Suprapubic skin (tissue), 4 donors: Measurements from ENCODE around the gene MACC1.

Experiments used
- CTCF ChIP-seq, 2 donors: fragments of 200-600 bp in 1 of 2; fragments of 450-650 bp in 1 of 2; sonication (generic) in 1 of 2; IDR thresholded peaks; one replicate each; pipeline ENCODE4 v1.5.1; 2016 to 2019; ENCODE audit warnings: antibody characterized with exemption in 2 of 2, mild to moderate bottlenecking in 1 of 2, moderate library complexity in 1 of 2
- EP300 ChIP-seq: sonication (generic); formaldehyde crosslinking; IDR thresholded peaks from one replicate; pipeline ENCODE4 v1.6.1; 2017; ENCODE audit warnings: antibody characterized with exemption
- POLR2A ChIP-seq, 2 donors: fragments of 450-650 bp; IDR thresholded peaks; one replicate each; pipeline ENCODE4 v1.6.1; 2017; ENCODE audit warnings: antibody characterized with exemption in 2 of 2, mild to moderate bottlenecking in 2 of 2, moderate library complexity in 2 of 2
- POLR2AphosphoS5 ChIP-seq, 3 donors: sonication (generic); formaldehyde crosslinking; IDR thresholded peaks; one replicate each; pipeline ENCODE4 v1.6.1; 2017; ENCODE audit warnings: antibody characterized with exemption in 3 of 3

- TF ChIP-seq CTCF (IDR thresholded peaks at IDR 0.05) (no peak), EP300 (no peak), POLR2A (IDR thresholded peaks at IDR 0.05) (no peak), POLR2AphosphoS5 (IDR thresholded peaks at IDR 0.05) (no peak)
Measured at GRCh38 chr7:20249376-20249775, 32.2 kb upstream of the MACC1 start.
